DND-41 (cell line): ENCODE measurements around the gene DEAF1.

Source experiments
- CTCF ChIP-seq: IDR thresholded peaks from 2 replicates; pipeline ENCODE4 v1.5.1; 2012; ENCODE audit warnings: borderline replicate concordance, low read length, moderate library complexity, mild to moderate bottlenecking; ENCODE audit not compliant: poor library complexity, severe bottlenecking; ENCODE audit errors: extremely low read depth
- EZH2 ChIP-seq: IDR thresholded peaks from 3 replicates; pipeline ENCODE4 v1.6.1; 2012; ENCODE audit warnings: borderline replicate concordance, low read depth, mild to moderate bottlenecking, moderate library complexity, low read length, inconsistent platforms; ENCODE audit not compliant: severe bottlenecking

GRCh38 chr11:621838-622237 is 73.2 kb downstream of the DEAF1 start:
- TF ChIP-seq CTCF (no peak), EZH2 (no peak)
